DMS53 treated with DMSO at 0.1 percent for 48 hours (cell line): Measurements from ENCODE around the gene WDR89.
"Not testable (repeated sequence)": the region's sequence is repeated elsewhere in the genome, so short reads cannot be mapped to it uniquely, and the experiment has no call there.

ENCODE experiments used
- DNase-seq: peaks from one replicate; lab custom pipeline; 2025; ENCODE audit not compliant: unreplicated experiment; lab: John Stamatoyannopoulos, UW

The WDR89 gene

DNA sequence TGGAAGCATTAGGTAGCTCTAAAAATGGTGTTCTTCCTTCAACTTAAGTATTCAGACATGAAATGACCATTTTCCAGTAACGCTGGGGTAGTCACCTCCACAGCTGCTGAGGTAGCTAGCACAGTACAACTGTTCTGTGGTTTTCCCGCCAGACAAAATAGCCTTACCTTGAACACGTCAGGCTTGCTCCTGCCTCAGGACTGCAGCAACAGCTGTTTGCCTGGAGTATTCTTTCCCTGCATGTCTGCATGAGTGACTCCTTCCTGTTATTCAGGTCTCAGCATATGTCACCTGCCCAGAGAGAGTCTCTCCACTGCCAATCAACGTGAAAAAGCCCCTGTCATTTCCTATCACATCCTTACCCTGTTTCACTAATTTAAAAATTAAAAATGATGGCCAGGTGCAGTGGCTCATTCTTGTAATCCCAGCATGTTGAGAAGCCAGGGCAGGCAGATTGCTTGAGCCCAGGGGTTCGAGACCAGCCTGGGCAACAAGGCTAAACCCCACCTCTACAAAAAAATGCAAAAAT lies 37.9 kb downstream of the WDR89 start:
- no peak for DNase-seq

GRCh38 chr14:63598807-63599206 lies 42.9 kb downstream of the WDR89 start:
- no peak for DNase-seq

DNA sequence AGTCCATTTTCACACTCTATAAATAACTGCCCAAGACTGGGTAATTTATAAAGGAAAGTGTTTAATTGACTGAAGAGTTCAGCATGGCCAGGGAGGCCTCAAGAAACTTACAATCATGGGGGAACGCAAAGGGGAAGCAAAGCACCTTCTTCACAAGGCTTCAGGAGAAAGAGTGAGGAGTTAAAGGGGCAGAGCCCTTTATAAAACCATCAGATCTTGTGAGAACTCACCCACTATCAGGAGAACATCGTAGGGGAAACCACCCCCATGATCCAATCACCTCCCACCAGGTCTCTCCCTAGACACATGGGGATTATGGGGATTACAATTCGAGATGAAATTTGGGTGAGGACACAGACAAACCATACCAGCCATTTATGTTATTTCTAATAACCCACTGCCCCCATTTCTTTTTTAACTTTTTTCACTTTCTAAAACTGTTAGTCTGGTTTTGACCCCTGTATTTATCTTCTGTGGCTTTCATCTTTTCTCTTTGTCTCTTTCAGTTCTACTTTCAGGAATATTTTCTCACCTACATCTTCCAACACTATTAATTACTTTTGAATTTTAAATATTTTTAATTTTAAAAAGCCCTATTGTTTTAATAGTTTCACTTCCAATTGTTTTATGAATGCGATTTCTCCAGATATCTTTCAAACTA lies 44.5 kb downstream of the WDR89 start:
- no peak for DNase-seq

GRCh38 chr14:63594455-63595372 lies 47.0 kb downstream of the WDR89 start:
- no peak for DNase-seq

DNA sequence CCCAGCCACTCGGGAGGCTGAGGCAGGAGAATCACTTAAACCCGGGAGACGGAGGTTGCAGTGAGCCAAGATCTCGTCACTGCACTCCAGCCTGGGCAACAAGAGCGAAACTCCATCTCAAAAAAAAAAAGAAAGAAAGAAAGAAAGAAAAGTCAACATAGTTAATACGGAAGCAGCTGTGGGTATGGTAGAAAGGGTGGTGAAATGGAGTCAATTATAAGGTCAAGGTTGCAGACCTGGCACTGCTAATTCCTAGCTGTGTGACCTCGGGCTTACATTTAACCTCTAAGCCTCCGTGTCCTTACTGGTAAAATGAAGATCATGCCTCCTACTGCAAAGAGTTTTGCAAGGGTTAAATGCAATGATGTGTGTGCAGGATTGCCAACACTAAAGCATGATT lies 58.6 kb downstream of the WDR89 start:
- not testable (repeated sequence) for DNase-seq

DNA sequence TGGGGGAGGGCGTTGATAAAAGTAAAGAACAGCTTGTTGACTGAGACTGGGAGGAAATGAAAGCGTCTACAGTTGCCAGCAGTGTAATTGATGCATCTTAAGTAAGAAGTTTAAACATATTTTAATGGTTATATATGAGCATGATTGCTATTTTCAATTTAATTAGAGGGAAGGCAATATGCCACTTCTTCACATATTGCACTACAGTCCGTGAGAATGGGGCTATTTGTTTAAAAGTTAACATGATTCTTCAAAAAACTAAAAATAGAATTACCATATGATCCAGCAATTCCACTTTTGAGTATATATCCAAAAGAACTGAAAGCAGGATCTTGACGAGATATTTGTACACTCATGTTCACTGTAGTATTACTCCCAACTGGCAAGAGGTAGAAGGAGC lies 60.2 kb downstream of the WDR89 start:
- DNase-seq, result no peak

DNA sequence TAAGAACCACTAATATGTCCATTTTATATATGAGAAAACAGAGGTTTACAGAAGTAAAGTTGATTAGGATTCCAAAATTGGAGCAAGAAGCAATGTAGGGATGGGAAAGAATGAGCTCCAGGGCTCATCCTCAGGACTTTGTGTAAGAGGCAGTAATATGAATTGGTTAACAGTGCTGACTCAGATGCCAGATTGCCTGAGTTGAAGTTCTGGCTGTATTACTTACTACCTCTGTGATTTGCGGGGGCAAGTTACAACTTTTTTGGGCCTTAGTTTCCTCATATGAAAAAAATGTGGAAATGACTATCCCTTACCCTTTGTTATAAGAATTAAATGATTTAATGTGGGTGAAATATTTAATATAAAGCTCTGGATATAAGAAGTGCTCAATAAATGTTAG lies 63.4 kb downstream of the WDR89 start:
- no peak for DNase-seq

GRCh38 chr14:63573581-63573980 lies 68.1 kb downstream of the WDR89 start:
- DNase-seq, result no peak

DNA sequence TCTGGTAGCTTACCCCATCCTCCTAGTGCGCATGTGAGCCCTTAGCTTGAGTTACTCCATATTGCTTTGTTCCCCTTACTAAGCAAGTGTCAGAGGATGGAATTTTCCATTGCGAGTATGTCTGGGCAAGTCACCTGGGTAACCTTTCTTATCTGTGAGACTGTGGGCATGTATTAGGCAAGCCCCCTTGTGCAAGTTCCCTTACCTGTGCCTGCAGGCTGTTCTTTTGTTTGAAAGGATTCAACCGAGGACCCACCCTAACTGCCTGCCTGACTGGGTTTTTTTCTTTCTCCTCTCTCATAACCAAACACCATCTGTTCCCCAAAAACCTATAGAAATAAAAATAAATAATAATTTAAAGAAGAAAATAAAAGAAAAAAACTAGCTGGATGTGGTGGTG lies 76.2 kb downstream of the WDR89 start:
- no peak for DNase-seq

DNA sequence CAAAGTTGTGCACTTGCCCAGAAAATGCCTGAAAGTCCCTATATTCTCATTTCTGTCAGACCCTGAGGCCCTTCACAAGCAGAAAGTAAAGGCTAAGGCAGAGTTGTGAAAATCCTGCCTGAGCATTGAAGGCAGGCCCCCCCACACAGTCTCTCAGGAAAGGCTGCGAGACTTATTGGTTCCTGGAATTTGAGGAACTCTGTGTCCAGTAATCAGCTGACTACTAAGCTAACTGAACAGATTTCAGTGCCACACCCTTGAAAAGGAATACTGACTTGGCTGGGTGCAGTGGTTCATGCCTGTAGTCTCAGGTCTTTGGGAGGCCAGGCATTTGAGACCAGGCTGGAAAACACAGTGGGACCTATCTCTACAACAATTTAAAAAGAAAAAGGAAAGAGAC lies 77.4 kb downstream of the WDR89 start:
- DNase-seq, result no peak

DNA sequence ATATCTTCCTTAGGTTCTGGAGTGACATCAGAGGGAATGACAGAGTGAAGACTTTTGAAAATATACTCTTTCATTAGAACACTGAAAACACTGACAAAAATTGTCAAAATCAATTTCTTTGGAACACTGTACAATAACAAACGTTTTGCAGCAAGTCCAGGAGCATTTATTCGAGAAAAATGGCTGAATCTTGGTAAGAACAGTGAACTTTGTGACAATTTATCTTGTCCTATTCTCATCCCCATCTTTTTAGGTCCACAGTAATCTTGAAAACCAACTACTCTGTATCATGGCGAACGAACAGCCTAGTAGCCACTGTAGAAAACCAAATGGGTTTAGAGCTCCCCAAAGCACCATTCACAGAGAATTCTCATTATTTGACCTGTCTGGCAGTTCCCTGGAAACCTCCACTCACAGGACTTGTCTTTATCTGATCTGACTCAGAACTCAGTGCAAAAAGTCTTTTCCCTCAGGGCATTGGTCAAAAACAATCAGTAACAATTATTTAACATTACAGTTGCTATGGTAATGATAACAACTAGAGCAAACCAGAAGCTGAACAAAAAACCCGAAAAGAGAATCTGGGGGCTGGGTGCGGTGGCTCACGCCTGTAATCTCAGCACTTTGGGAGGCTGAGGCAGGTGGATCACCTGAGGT lies 78.2 kb downstream of the WDR89 start:
- no peak for DNase-seq

DNA sequence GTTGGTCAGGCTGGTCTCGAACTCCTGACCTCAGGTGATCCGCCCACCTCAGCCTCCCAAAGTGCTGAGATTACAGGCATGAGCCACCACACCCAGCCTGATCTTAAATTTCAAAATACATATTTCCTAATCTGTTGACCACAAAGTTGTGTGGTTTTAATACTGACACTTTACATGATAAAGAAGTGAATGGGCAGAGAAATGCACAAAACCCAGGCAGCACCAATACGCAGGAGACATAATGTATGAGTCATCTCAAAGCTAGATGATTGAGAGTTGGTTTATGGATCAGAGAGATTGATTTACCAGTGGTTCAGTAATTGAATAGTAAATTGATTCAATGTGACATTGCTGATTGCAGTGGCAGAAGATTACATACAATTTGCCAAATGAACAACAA lies 79.3 kb downstream of the WDR89 start:
- no peak for DNase-seq

- DNase-seq, result no peak
Measured at GRCh38 chr14:63555572-63555971, 86.1 kb downstream of the WDR89 start.

DNA sequence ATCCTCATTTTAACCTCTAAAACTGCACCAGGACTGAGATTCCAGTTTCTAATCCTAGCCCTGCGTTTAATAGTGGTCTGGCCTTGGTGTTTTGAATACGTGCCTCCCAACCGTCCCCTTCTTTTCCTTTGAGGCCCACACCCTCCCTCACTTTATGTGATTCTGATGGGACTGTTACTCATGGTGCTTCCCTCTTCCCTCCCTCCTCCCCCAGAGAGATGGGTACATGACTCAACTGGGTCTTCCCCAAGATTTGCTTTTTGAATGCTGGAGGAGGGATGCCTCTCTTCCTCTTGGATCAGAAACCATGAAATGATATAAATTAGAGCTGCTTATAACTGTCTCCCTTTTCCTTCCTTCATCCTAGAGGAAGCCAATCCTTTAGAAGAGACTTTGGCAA lies 90.3 kb downstream of the WDR89 start:
- DNase-seq, result no peak

GRCh38 chr14:63547798-63548335 lies 93.8 kb downstream of the WDR89 start:
- DNase-seq, result no peak
